ENCODE results near the gene NELFA.

NELFA gene

GRCh38 chr4:1989533-1990347, 19.0 kb downstream of the NELFA start:
- Histone ChIP-seq H3K36me3 (ENCODE audit: control insufficient read depth in 5 of 5, insufficient read depth in 5 of 5, low read length in 5 of 5) (peaks cover 0 to 68% (median 61%) of the 10 kb centered on the region in 5 donors), H3K4me1 (ENCODE audit: control insufficient read depth in 5 of 5, insufficient read depth in 5 of 5, low read length in 5 of 5) (peaks cover 0 to 10% (median 0%) of the 10 kb centered on the region in 5 donors), H3K27me3 (ENCODE audit: control insufficient read depth in 5 of 5, insufficient read depth in 4 of 5, low read length in 5 of 5) (no peaks in the 10 kb centered on the region), H3K27ac (ENCODE audit: low read depth, low read length) (no peak overlapping the region), H3K9me3 (ENCODE audit: control insufficient read depth in 5 of 5, low read length in 5 of 5) (no peaks in the 10 kb centered on the region), H3K9ac (ENCODE audit: low read length in 5 of 5) (no peak overlapping the region), H3K4me3 (ENCODE audit: low read depth in 1 of 5, low read length in 5 of 5) (no peak overlapping the region)

- Histone ChIP-seq H3K4me3 (ENCODE audit: low read depth in 1 of 5, low read length in 5 of 5) (no peak overlapping the region), H3K9me3 (ENCODE audit: control insufficient read depth in 5 of 5, low read length in 5 of 5) (no peaks in the 10 kb centered on the region), H3K4me1 (ENCODE audit: control insufficient read depth in 5 of 5, insufficient read depth in 5 of 5, low read length in 5 of 5) (peaks cover 0 to 10% (median 0%) of the 10 kb centered on the region in 5 donors), H3K9ac (ENCODE audit: low read length in 5 of 5) (no peak overlapping the region), H3K27ac (ENCODE audit: low read depth, low read length) (no peak overlapping the region), H3K27me3 (ENCODE audit: control insufficient read depth in 5 of 5, insufficient read depth in 4 of 5, low read length in 5 of 5) (no peaks in the 10 kb centered on the region), H3K36me3 (ENCODE audit: control insufficient read depth in 5 of 5, insufficient read depth in 5 of 5, low read length in 5 of 5) (peaks cover 0 to 83% (median 75%) of the 10 kb centered on the region in 5 donors)
Observed at GRCh38 chr4:1988327-1988724, 20.4 kb downstream of the NELFA start.

- Histone ChIP-seq H3K9ac (ENCODE audit: low read length in 5 of 5) (no peak overlapping the region), H3K9me3 (ENCODE audit: control insufficient read depth in 5 of 5, low read length in 5 of 5) (no peaks in the 10 kb centered on the region), H3K36me3 (ENCODE audit: control insufficient read depth in 5 of 5, insufficient read depth in 5 of 5, low read length in 5 of 5) (peaks cover 0 to 88% (median 80%) of the 10 kb centered on the region in 5 donors), H3K4me1 (ENCODE audit: control insufficient read depth in 5 of 5, insufficient read depth in 5 of 5, low read length in 5 of 5) (peaks cover 0 to 7% (median 0%) of the 10 kb centered on the region in 5 donors), H3K27ac (ENCODE audit: low read depth, low read length) (no peak overlapping the region), H3K27me3 (ENCODE audit: control insufficient read depth in 5 of 5, insufficient read depth in 4 of 5, low read length in 5 of 5) (no peaks in the 10 kb centered on the region), H3K4me3 (ENCODE audit: low read depth in 1 of 5, low read length in 5 of 5) (no peak overlapping the region)
Observed at GRCh38 chr4:1987721-1988326, 20.9 kb downstream of the NELFA start.

- no peak overlapping the region for H3K27ac ChIP-seq (ENCODE audit: low read depth, low read length)
- H3K4me1 ChIP-seq (ENCODE audit: control insufficient read depth in 5 of 5, insufficient read depth in 5 of 5, low read length in 5 of 5), result peaks cover 0 to 3% (median 1%) of the 10 kb centered on the region in 5 donors
- no peak overlapping the region for H3K4me3 ChIP-seq (ENCODE audit: low read depth in 1 of 5, low read length in 5 of 5)
- H3K9me3 ChIP-seq (ENCODE audit: control insufficient read depth in 5 of 5, low read length in 5 of 5), result no peaks in the 10 kb centered on the region
- H3K27me3 ChIP-seq (ENCODE audit: control insufficient read depth in 5 of 5, insufficient read depth in 4 of 5, low read length in 5 of 5), result no peaks in the 10 kb centered on the region
- H3K9ac ChIP-seq (ENCODE audit: low read length in 5 of 5), result no peak overlapping the region
- H3K36me3 ChIP-seq (ENCODE audit: control insufficient read depth in 5 of 5, insufficient read depth in 5 of 5, low read length in 5 of 5), result peaks cover 0 to 92% (median 84%) of the 10 kb centered on the region in 5 donors
Observed at GRCh38 chr4:1987296-1987695, 21.5 kb downstream of the NELFA start.

GRCh38 chr4:1986578-1987210, 22.1 kb downstream of the NELFA start:
- H3K9me3 ChIP-seq (ENCODE audit: control insufficient read depth in 5 of 5, low read length in 5 of 5), result no peaks in the 10 kb centered on the region
- H3K27me3 ChIP-seq (ENCODE audit: control insufficient read depth in 5 of 5, insufficient read depth in 4 of 5, low read length in 5 of 5), result no peaks in the 10 kb centered on the region
- H3K4me3 ChIP-seq (ENCODE audit: low read depth in 1 of 5, low read length in 5 of 5), result no peak overlapping the region
- H3K27ac ChIP-seq (ENCODE audit: low read depth, low read length), result no peak overlapping the region
- peaks cover 0 to 94% (median 88%) of the 10 kb centered on the region in 5 donors for H3K36me3 ChIP-seq (ENCODE audit: control insufficient read depth in 5 of 5, insufficient read depth in 5 of 5, low read length in 5 of 5)
- H3K4me1 ChIP-seq (ENCODE audit: control insufficient read depth in 5 of 5, insufficient read depth in 5 of 5, low read length in 5 of 5), result peaks cover 0 to 5% (median 0%) of the 10 kb centered on the region in 5 donors
- H3K9ac ChIP-seq (ENCODE audit: low read length in 5 of 5), result no peak overlapping the region

GRCh38 chr4:1985780-1986577, 22.8 kb downstream of the NELFA start:
- no peaks in the 10 kb centered on the region for H3K27me3 ChIP-seq (ENCODE audit: control insufficient read depth in 5 of 5, insufficient read depth in 4 of 5, low read length in 5 of 5)
- no peak overlapping the region for H3K4me3 ChIP-seq (ENCODE audit: low read depth in 1 of 5, low read length in 5 of 5)
- H3K36me3 ChIP-seq (ENCODE audit: control insufficient read depth in 5 of 5, insufficient read depth in 5 of 5, low read length in 5 of 5), result peaks cover 0 to 94% (median 93%) of the 10 kb centered on the region in 5 donors
- peaks cover 0 to 5% (median 0%) of the 10 kb centered on the region in 5 donors for H3K4me1 ChIP-seq (ENCODE audit: control insufficient read depth in 5 of 5, insufficient read depth in 5 of 5, low read length in 5 of 5)
- no peak overlapping the region for H3K9ac ChIP-seq (ENCODE audit: low read length in 5 of 5)
- no peaks in the 10 kb centered on the region for H3K9me3 ChIP-seq (ENCODE audit: control insufficient read depth in 5 of 5, low read length in 5 of 5)
- H3K27ac ChIP-seq (ENCODE audit: low read depth, low read length), result no peak overlapping the region

GRCh38 chr4:1985294-1985693, 23.5 kb downstream of the NELFA start:
- H3K36me3 ChIP-seq (ENCODE audit: control insufficient read depth in 5 of 5, insufficient read depth in 5 of 5, low read length in 5 of 5), result peaks cover 0 to 93% (median 92%) of the 10 kb centered on the region in 5 donors
- H3K9ac ChIP-seq (ENCODE audit: low read length in 5 of 5), result no peak overlapping the region
- no peaks in the 10 kb centered on the region for H3K9me3 ChIP-seq (ENCODE audit: control insufficient read depth in 5 of 5, low read length in 5 of 5)
- H3K4me1 ChIP-seq (ENCODE audit: control insufficient read depth in 5 of 5, insufficient read depth in 5 of 5, low read length in 5 of 5), result peaks cover 0 to 5% (median 0%) of the 10 kb centered on the region in 5 donors
- H3K4me3 ChIP-seq (ENCODE audit: low read depth in 1 of 5, low read length in 5 of 5), result no peak overlapping the region
- no peaks in the 10 kb centered on the region for H3K27me3 ChIP-seq (ENCODE audit: control insufficient read depth in 5 of 5, insufficient read depth in 4 of 5, low read length in 5 of 5)
- no peak overlapping the region for H3K27ac ChIP-seq (ENCODE audit: low read depth, low read length)

GRCh38 chr4:1984406-1985191, 24.2 kb downstream of the NELFA start:
- Histone ChIP-seq H3K4me1 (ENCODE audit: control insufficient read depth in 5 of 5, insufficient read depth in 5 of 5, low read length in 5 of 5) (peaks cover 0 to 5% (median 0%) of the 10 kb centered on the region in 5 donors), H3K4me3 (ENCODE audit: low read depth in 1 of 5, low read length in 5 of 5) (no peak overlapping the region), H3K9ac (ENCODE audit: low read length in 5 of 5) (no peak overlapping the region), H3K27ac (ENCODE audit: low read depth, low read length) (no peak overlapping the region), H3K9me3 (ENCODE audit: control insufficient read depth in 5 of 5, low read length in 5 of 5) (no peaks in the 10 kb centered on the region), H3K36me3 (ENCODE audit: control insufficient read depth in 5 of 5, insufficient read depth in 5 of 5, low read length in 5 of 5) (peaks cover 0 to 93% (median 90%) of the 10 kb centered on the region in 5 donors), H3K27me3 (ENCODE audit: control insufficient read depth in 5 of 5, insufficient read depth in 4 of 5, low read length in 5 of 5) (no peaks in the 10 kb centered on the region)

- H3K9ac ChIP-seq (ENCODE audit: low read length in 5 of 5), result no peak overlapping the region
- no peaks in the 10 kb centered on the region for H3K27me3 ChIP-seq (ENCODE audit: control insufficient read depth in 5 of 5, insufficient read depth in 4 of 5, low read length in 5 of 5)
- H3K4me3 ChIP-seq (ENCODE audit: low read depth in 1 of 5, low read length in 5 of 5), result no peak overlapping the region
- peaks cover 0 to 5% (median 0%) of the 10 kb centered on the region in 5 donors for H3K4me1 ChIP-seq (ENCODE audit: control insufficient read depth in 5 of 5, insufficient read depth in 5 of 5, low read length in 5 of 5)
- no peak overlapping the region for H3K27ac ChIP-seq (ENCODE audit: low read depth, low read length)
- no peaks in the 10 kb centered on the region for H3K9me3 ChIP-seq (ENCODE audit: control insufficient read depth in 5 of 5, low read length in 5 of 5)
- peaks cover 0 to 95% (median 90%) of the 10 kb centered on the region in 5 donors for H3K36me3 ChIP-seq (ENCODE audit: control insufficient read depth in 5 of 5, insufficient read depth in 5 of 5, low read length in 5 of 5)
Observed at GRCh38 chr4:1983846-1984405, 24.8 kb downstream of the NELFA start.

Measured in subcutaneous abdominal adipose tissue (tissue), 5 donors.